Neutrophil (primary cell): ENCODE measurements around the gene FAN1.

Experiments used
- H3K27ac ChIP-seq: fragments of 200-600 bp; sonication (generic); 2 replicates; pipeline ENCODE4 v1.5.1; 2016; ENCODE audit warnings: mild to moderate bottlenecking, moderate library complexity
- H3K27me3 ChIP-seq: fragments of 200-600 bp; sonication (generic); 2 replicates; pipeline ENCODE4 v1.6.0; 2016; ENCODE audit warnings: mild to moderate bottlenecking
- H3K36me3 ChIP-seq: fragments of 200-600 bp; sonication (generic); 2 replicates; pipeline ENCODE4 v1.5.1; 2017
- H3K4me1 ChIP-seq, 2 experiments: fragments of 200-600 bp in 1 of 2; sonication (generic) in 1 of 2; 1 replicate in 1 of 2; 2 replicates in 1 of 2; pipeline versions ENCODE4 v1.5.1 to v1.6.1; 2013 to 2016; ENCODE audit warnings: low read depth in 1 of 2, low read length in 1 of 2, mild to moderate bottlenecking in 1 of 2, moderate library complexity in 1 of 2; ENCODE audit not compliant: control insufficient read depth in 1 of 2, insufficient read depth in 1 of 2
- H3K4me3 ChIP-seq, 2 experiments: fragments of 200-600 bp in 1 of 2; sonication (generic) in 1 of 2; 1 replicate in 1 of 2; 2 replicates in 1 of 2; pipeline ENCODE4 v1.5.1; 2013 to 2016; ENCODE audit warnings: low read depth in 1 of 2, low read length in 1 of 2, mild to moderate bottlenecking in 1 of 2, moderate library complexity in 1 of 2
- H3K9me3 ChIP-seq: fragments of 200-600 bp; sonication (generic); 2 replicates; pipeline ENCODE4 v1.5.1; 2016
- TF ChIP-seq, protein P1 (sequence below): fragments of 200-600 bp; sonication (generic); IDR thresholded peaks from 2 replicates; pipeline ENCODE4 v1.5.1; 2016; ENCODE audit warnings: antibody characterized with exemption

Gene FAN1

GRCh38 chr15:30895461-30896210 is 8.1 kb upstream of the FAN1 start:
- H3K36me3 ChIP-seq = no peaks in the 10 kb centered on the region
- H3K27me3 ChIP-seq = no peaks in the 10 kb centered on the region
- H3K4me3 ChIP-seq = no peak overlapping the region
- no peak overlapping the region for H3K27ac ChIP-seq
- TF ChIP-seq, protein P1, sequence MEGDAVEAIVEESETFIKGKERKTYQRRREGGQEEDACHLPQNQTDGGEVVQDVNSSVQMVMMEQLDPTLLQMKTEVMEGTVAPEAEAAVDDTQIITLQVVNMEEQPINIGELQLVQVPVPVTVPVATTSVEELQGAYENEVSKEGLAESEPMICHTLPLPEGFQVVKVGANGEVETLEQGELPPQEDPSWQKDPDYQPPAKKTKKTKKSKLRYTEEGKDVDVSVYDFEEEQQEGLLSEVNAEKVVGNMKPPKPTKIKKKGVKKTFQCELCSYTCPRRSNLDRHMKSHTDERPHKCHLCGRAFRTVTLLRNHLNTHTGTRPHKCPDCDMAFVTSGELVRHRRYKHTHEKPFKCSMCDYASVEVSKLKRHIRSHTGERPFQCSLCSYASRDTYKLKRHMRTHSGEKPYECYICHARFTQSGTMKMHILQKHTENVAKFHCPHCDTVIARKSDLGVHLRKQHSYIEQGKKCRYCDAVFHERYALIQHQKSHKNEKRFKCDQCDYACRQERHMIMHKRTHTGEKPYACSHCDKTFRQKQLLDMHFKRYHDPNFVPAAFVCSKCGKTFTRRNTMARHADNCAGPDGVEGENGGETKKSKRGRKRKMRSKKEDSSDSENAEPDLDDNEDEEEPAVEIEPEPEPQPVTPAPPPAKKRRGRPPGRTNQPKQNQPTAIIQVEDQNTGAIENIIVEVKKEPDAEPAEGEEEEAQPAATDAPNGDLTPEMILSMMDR = no peak
- H3K9me3 ChIP-seq = no peaks in the 10 kb centered on the region
- no peaks in the 10 kb centered on the region for H3K4me1 ChIP-seq

- Histone ChIP-seq H3K27ac (no peak overlapping the region), H3K4me3 (no peak overlapping the region), H3K4me1 (no peaks in the 10 kb centered on the region), H3K9me3 (no peaks in the 10 kb centered on the region), H3K36me3 (no peaks in the 10 kb centered on the region), H3K27me3 (no peaks in the 10 kb centered on the region)
- TF ChIP-seq, protein P1 = no peak
These were observed 7.5 kb upstream of the FAN1 start for GRCh38 chr15:30896211-30896606.

DNA sequence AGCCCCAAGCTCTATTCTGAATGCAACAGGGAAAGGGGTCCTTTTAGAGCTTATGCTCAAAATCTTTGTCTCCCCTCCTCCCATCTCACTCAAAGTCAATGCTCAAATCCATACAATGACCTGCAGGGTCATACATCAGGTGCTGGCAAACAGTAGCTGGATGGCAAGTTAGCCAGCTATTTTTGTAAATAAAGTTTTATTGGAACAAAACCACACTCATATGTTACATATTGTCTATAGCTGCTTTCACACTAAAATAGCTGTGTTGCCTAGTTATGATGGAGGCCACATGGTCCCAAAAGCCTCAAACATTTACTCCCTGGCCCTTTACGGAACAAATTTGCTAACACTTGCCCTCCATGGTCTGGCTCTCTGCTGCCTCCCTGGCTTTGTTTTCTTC is 1.8 kb upstream of the FAN1 start:
- Histone ChIP-seq H3K4me3 (no peak overlapping the region), H3K36me3 (no peaks in the 10 kb centered on the region)

GRCh38 chr15:30904812-30905211 is 1.1 kb downstream of the FAN1 start:
- no peaks in the 10 kb centered on the region for H3K9me3 ChIP-seq
- TF ChIP-seq, protein P1 = no peak
- no peak overlapping the region for H3K4me3 ChIP-seq
- H3K27me3 ChIP-seq = no peaks in the 10 kb centered on the region
- no peak overlapping the region for H3K27ac ChIP-seq
- H3K36me3 ChIP-seq = peaks cover 13% of the 10 kb centered on the region
- peaks cover 10 to 17% of the 10 kb centered on the region in 2 experiments for H3K4me1 ChIP-seq

More for the DNA sequence above, 1.8 kb upstream of the FAN1 start:
- no peak overlapping the region for H3K27ac ChIP-seq
- no peaks in the 10 kb centered on the region for H3K9me3 ChIP-seq
- H3K27me3 ChIP-seq = no peaks in the 10 kb centered on the region
- TF ChIP-seq, protein P1 = no peak
- H3K4me1 ChIP-seq = peaks cover 10 to 17% of the 10 kb centered on the region in 2 experiments

- no peaks in the 10 kb centered on the region for H3K9me3 ChIP-seq
- TF ChIP-seq, protein P1 = no peak
- H3K4me1 ChIP-seq = peaks cover 10 to 17% of the 10 kb centered on the region in 2 experiments
- H3K4me3 ChIP-seq = no peak overlapping the region
- H3K27me3 ChIP-seq = no peaks in the 10 kb centered on the region
- no peak overlapping the region for H3K27ac ChIP-seq
- peaks cover 15% of the 10 kb centered on the region for H3K36me3 ChIP-seq
These were observed 2.1 kb downstream of the FAN1 start for GRCh38 chr15:30905821-30906220.
